Right lobe of liver (tissue), 6 donors: ENCODE results near the gene KBTBD3. TPM values are rescaled to one million over a fixed set of nuclear protein-coding genes. Genes with fewer than 3 reads are reported as not detected.
"Not testable (repeated sequence)": the region's sequence is repeated elsewhere in the genome, so short reads cannot be mapped to it uniquely, and the experiment has no call there.

Experiments
- ATAC-seq, 4 donors: fragments of 200-7000 bp; cut with Tn5 transposase; one replicate each; pipeline ENCODE4 v1.9.1; 2020; ENCODE audit warnings: mild to moderate bottlenecking in 4 of 4, moderate library complexity in 4 of 4
- DNase-seq, 3 donors: peaks; one replicate each; pipeline ENCODE4 v3.0.0-alpha.2; 2020
- H3K27ac ChIP-seq, 3 donors: fragments of 200-600 bp; one replicate each; pipeline ENCODE4 v1.8.0; 2022
- H3K27me3 ChIP-seq, 2 donors: fragments of 200-600 bp; one replicate each; pipeline ENCODE4 v1.8.0; 2022
- H3K36me3 ChIP-seq, 4 donors: fragments of 200-600 bp; sonication (generic) in 1 of 4; one replicate each; pipeline versions ENCODE4 v1.5.1 to v1.8.0; 2017 to 2022; ENCODE audit warnings: control low read depth in 1 of 4
- H3K4me1 ChIP-seq, 4 donors: fragments of 200-600 bp; sonication (generic) in 1 of 4; one replicate each; pipeline versions ENCODE4 v1.5.1 to v1.8.0; 2017 to 2022; ENCODE audit warnings: control low read depth in 1 of 4
- H3K4me3 ChIP-seq, 3 donors: fragments of 200-600 bp; one replicate each; pipeline ENCODE4 v1.8.0; 2022
- H3K9me3 ChIP-seq, 4 donors: fragments of 200-600 bp; sonication (generic) in 1 of 4; one replicate each; pipeline versions ENCODE4 v1.5.1 to v1.8.0; 2017 to 2022; ENCODE audit warnings: control low read depth in 1 of 4
- POLR2A ChIP-seq: fragments of 450-650 bp; IDR thresholded peaks from one replicate; pipeline ENCODE4 v1.6.1; 2017; ENCODE audit warnings: antibody characterized with exemption, mild to moderate bottlenecking
- WGBS: methylation state at CpG from one replicate; pipeline ENCODE4 v1.1.6; 2018; ENCODE audit warnings: low coverage, low lambda C conversion rate; ENCODE audit not compliant: insufficient coverage; ENCODE audit errors: missing lambda C conversion rate; 5-methylcytosine and 5-hydroxymethylcytosine counted together
- intact Hi-C, 2 donors: fragments of 100-400 bp; cut with DNase I; formaldehyde crosslinking; loops; one replicate each; pipeline versions ENCODE4 v1.11.2 to v1.14.1; 2022
- total RNA-seq, 6 experiments: library from RNA; depleted of rRNA in 2 of 6; stranded (reverse); fragments of >200 nt in 2 of 6; fragmentation: NEBNext Ultra II Directional in 3 of 6; extraction: Animal tissue kit (Norgen Biotek cat#: 25700) in 3 of 6; gene quantifications; one replicate each; pipeline versions ENCODE4 v1.1.0 to v1.2.4, GENCODE V29; 2016 to 2023
- TF ChIP-seq, protein P1 (sequence below), 4 donors: fragments of 200-600 bp in 3 of 4; fragments of 450-650 bp in 1 of 4; IDR thresholded peaks; one replicate each; pipeline versions ENCODE4 v1.5.1 to v1.8.0; 2016 to 2022; ENCODE audit warnings: antibody characterized with exemption in 4 of 4, mild to moderate bottlenecking in 2 of 4
- donor health status: DM: no; HTN: yes; CAD: no.
- donor health status: DM: no; HTN: no; CAD: no.
- donor health status: DM: no; HTN: no; CAD: no.
- donor health status: DM: no; HTN: yes; CAD: no.
- donor health status: DM: no; HTN: yes; CAD: no.

The KBTBD3 gene
- total RNA-seq, 6 experiments from 2014 or later = 1.9 to 5.0 (median 2.6) TPM

DNA sequence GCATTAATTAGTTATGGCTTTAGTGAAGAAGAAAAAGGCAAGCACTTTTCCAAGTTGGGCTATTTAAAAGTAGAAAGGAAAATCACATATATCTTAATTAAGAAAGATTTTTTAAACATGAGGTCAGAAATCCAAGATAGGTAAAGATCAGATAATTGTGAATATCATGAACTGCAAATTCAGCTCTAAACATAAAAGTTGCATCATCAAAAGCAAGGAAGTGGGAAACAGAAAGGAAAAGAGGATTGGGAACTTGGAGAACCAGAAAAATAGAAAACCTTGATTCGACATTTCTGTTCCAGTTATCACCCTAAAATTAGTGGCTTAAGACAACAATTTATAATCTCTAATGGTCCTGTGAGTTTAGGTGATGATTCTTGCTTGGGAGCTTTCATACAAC, 17.5 kb downstream of the KBTBD3 start:
- Histone ChIP-seq H3K4me3 (no peak overlapping the region), H3K27ac (no peak overlapping the region), H3K4me1 (no peaks in the 10 kb centered on the region), H3K9me3 (no peaks in the 10 kb centered on the region), H3K36me3 (no peaks in the 10 kb centered on the region), H3K27me3 (no peaks in the 10 kb centered on the region)
- WGBS = 80% methylated on average over 1 of the region's 1 CpG
- intact Hi-C loops = no loop called here
- TF ChIP-seq, protein P1, sequence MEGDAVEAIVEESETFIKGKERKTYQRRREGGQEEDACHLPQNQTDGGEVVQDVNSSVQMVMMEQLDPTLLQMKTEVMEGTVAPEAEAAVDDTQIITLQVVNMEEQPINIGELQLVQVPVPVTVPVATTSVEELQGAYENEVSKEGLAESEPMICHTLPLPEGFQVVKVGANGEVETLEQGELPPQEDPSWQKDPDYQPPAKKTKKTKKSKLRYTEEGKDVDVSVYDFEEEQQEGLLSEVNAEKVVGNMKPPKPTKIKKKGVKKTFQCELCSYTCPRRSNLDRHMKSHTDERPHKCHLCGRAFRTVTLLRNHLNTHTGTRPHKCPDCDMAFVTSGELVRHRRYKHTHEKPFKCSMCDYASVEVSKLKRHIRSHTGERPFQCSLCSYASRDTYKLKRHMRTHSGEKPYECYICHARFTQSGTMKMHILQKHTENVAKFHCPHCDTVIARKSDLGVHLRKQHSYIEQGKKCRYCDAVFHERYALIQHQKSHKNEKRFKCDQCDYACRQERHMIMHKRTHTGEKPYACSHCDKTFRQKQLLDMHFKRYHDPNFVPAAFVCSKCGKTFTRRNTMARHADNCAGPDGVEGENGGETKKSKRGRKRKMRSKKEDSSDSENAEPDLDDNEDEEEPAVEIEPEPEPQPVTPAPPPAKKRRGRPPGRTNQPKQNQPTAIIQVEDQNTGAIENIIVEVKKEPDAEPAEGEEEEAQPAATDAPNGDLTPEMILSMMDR (IDR thresholded peaks at IDR 0.05) = no peak
- no peak for TF ChIP-seq POLR2A
- ATAC-seq = no peak
- no peak for DNase-seq

- not testable (repeated sequence) for H3K27ac ChIP-seq
Measured at GRCh38 chr11:106058377-106058776, 18.8 kb downstream of the KBTBD3 start.

GRCh38 chr11:106051103-106051502, 26.0 kb downstream of the KBTBD3 start:
- no peaks in the 10 kb centered on the region for H3K4me1 ChIP-seq
- DNase-seq = no peak
- no peak overlapping the region for H3K27ac ChIP-seq
- TF ChIP-seq POLR2A = no peak
- TF ChIP-seq, protein P1 (IDR thresholded peaks at IDR 0.05) = no peak
- intact Hi-C loops = no loop called here
- no peak overlapping the region for H3K4me3 ChIP-seq
- ATAC-seq = no peak
- WGBS = 56% methylated on average over 2 of the region's 2 CpGs
- no peaks in the 10 kb centered on the region for H3K36me3 ChIP-seq
- H3K27me3 ChIP-seq = no peaks in the 10 kb centered on the region
- no peaks in the 10 kb centered on the region for H3K9me3 ChIP-seq

More at GRCh38 chr11:106058377-106058776, 18.8 kb downstream of the KBTBD3 start:
- H3K4me3 ChIP-seq, H3K4me1 ChIP-seq, DNase-seq, H3K9me3 ChIP-seq, H3K36me3 ChIP-seq, intact Hi-C loops, ATAC-seq, H3K27me3 ChIP-seq: not testable (repeated sequence)
- WGBS = 98% methylated on average over 14 of the region's 14 CpGs

GRCh38 chr11:106049727-106050476, 27.2 kb downstream of the KBTBD3 start:
- Histone ChIP-seq H3K9me3 (no peaks in the 10 kb centered on the region), H3K4me3 (no peak overlapping the region), H3K27me3 (no peaks in the 10 kb centered on the region), H3K27ac (no peak overlapping the region), H3K4me1 (no peaks in the 10 kb centered on the region), H3K36me3 (no peaks in the 10 kb centered on the region)
- WGBS = 73% methylated on average over 5 of the region's 5 CpGs
- DNase-seq (no peak), ATAC-seq (no peak)
- TF ChIP-seq, protein P1 (IDR thresholded peaks at IDR 0.05) = no peak
- no peak for TF ChIP-seq POLR2A
- intact Hi-C loops = no loop called here

DNA sequence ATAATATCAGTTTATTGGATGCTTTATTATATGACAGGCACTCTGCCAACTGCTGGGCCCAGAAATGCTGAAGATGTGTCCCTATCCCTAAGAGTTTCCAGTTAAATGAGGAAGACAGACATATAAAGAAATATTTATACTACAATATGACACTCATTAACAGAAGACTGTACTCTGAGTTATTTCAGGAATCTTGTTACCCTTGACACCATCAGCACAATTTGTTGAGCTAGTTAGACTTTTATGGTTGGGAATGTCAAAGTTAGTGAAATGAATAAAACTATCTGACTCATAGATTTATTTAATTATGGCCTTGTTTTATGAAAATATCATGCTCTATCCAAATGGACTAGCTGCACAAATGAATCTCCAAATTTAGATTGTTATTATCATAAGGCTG, 29.5 kb downstream of the KBTBD3 start:
- DNase-seq (no peak), ATAC-seq (no peak)
- TF ChIP-seq POLR2A = no peak
- TF ChIP-seq, protein P1 (IDR thresholded peaks at IDR 0.05) = no peak
- intact Hi-C loops = no loop called here
- Histone ChIP-seq H3K27me3 (no peaks in the 10 kb centered on the region), H3K27ac (no peak overlapping the region), H3K4me1 (no peaks in the 10 kb centered on the region), H3K9me3 (no peaks in the 10 kb centered on the region), H3K4me3 (no peak overlapping the region), H3K36me3 (no peaks in the 10 kb centered on the region)
